ENCODE data around the gene KPNA5. TPM values are rescaled to one million over a fixed set of nuclear protein-coding genes. Genes with fewer than 3 reads are reported as not detected.

Gene KPNA5
- total and polyA plus RNA-seq, 9 of the 15 experiments (the other 6 are each of a cell fraction or from before 2014, with no cell fraction given), result 3.2 to 10.3 (median 6.5) TPM

DNA sequence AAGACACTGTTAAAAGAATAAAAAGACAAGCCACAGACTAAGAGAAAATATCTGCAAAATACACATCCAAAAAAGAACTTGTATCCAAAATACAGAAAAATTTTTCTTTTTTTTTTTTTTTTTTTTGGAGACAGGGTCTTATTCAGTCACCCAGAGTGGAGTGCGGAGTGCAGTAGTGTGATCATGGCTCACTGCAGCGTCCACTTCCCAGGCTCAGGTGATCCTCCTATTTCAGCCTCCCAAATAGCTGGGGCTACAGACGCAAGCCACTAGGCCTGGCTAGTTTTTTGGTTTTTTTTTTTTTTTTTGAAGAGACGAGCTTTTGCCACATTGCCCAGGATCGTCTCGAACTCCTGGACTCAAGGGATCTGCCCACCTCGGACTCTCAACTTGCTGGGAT is 15.5 kb upstream of the KPNA5 start:
- CTCF ChIA-PET (ENCODE audit: low intra/inter-chr PET ratio), result no interaction called here
- Histone ChIP-seq H3K9me3 (replicated peaks; ENCODE audit: control insufficient read depth, insufficient read depth, low read depth, low read length) (no peaks in the 10 kb centered on the region), H3K27ac (ENCODE audit: extremely low read depth, low read depth, low read length) (peak overlapping the region; percentile 83), H3K9ac (ENCODE audit: insufficient read depth in 1 of 2, low read depth in 2 of 2, low read length in 2 of 2) (peak overlapping the region; percentile 86 to 89), H3K4me3 (peak overlapping the region; percentile 41), H4K20me1 (replicated peaks; ENCODE audit: control insufficient read depth, insufficient read depth, low read length) (0 out of 2 replicates have a peak, but pooled peaks cover 3% of the 10 kb centered on the region), H3K36me3 (ENCODE audit: control insufficient read depth, insufficient read depth, low read length) (peaks cover 7% of the 10 kb centered on the region), H3K4me2 (ENCODE audit: insufficient read depth, low read length) (peak overlapping the region; percentile 80), H2AFZ (ENCODE audit: low read depth, low read length) (no peak overlapping the region), H3K9me1 (ENCODE audit: control insufficient read depth, insufficient read depth, low read length) (no peaks in the 10 kb centered on the region), H3K4me1 (replicated peaks in 1 of 2; ENCODE audit: control insufficient read depth in 2 of 2, insufficient read depth in 2 of 2, low read length in 2 of 2) (peaks cover 5 to 7% of the 10 kb centered on the region in 2 experiments; a peak in 4 of 5 replicates), H3K27me3 (ENCODE audit: control insufficient read depth in 2 of 2, insufficient read depth in 2 of 2, low read length in 2 of 2) (no peaks in the 10 kb centered on the region), H3K79me2 (ENCODE audit: control insufficient read depth, insufficient read depth, low read length) (peaks cover 80% of the 10 kb centered on the region)
- POLR2A ChIA-PET, result interaction anchor here (1.3 to 1.5 kb wide), 2 partner anchors 13 to 16 kb away, joined by 3 to 5 read pairs; partner anchors contain the start of gene KPNA5
- in situ Hi-C loops (cut with MboI) (no loop called here), intact Hi-C loops (cut with micrococcal nuclease) (no loop called here)
- TF ChIP-seq ZNF224 (CRISPR knock-in tag; IDR thresholded peaks at IDR 0.05) (no peak), ZNF384 (IDR thresholded peaks at IDR 0.05; ENCODE audit: low read depth, low read length) (peak; percentile 66)
- TF ChIP-seq, protein P1, sequence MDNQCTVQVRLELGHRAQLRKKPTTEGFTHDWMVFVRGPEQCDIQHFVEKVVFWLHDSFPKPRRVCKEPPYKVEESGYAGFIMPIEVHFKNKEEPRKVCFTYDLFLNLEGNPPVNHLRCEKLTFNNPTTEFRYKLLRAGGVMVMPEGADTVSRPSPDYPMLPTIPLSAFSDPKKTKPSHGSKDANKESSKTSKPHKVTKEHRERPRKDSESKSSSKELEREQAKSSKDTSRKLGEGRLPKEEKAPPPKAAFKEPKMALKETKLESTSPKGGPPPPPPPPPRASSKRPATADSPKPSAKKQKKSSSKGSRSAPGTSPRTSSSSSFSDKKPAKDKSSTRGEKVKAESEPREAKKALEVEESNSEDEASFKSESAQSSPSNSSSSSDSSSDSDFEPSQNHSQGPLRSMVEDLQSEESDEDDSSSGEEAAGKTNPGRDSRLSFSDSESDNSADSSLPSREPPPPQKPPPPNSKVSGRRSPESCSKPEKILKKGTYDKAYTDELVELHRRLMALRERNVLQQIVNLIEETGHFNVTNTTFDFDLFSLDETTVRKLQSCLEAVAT (IDR thresholded peaks at IDR 0.05), result peak in 1 of 2 experiments; percentile 30; a peak in 1 of 4 replicates
- DNase-seq (ENCODE audit: extremely low read depth in 1 of 4, low spot score in 3 of 4), result peak in 1 of 4 experiments; percentile 60
- FAIRE-seq, result no peak
- BruUV-seq (replicated peaks), result no TSS peak
- peak; percentile 66 for ATAC-seq
- 8% methylated on average over 4 of the region's 7 CpGs for WGBS (ENCODE audit: insufficient coverage, low coverage, missing lambda C conversion rate)

- in situ Hi-C loops (cut with MboI), result no loop called here
- no TSS peak for BruUV-seq (replicated peaks)
- intact Hi-C loops (cut with micrococcal nuclease), result loop anchor here (1.0 to 2.0 kb wide), 2 partner anchors 14 to 390 kb away; partner anchors contain the start of gene KPNA5
- 0% methylated on average over 1 of the region's 1 CpG for WGBS (ENCODE audit: insufficient coverage, low coverage, missing lambda C conversion rate)
- peak in 1 of 4 experiments; percentile 28 for DNase-seq (ENCODE audit: extremely low read depth in 1 of 4, low spot score in 3 of 4)
- CTCF ChIA-PET (ENCODE audit: low intra/inter-chr PET ratio), result no interaction called here
- POLR2A ChIA-PET, result interaction anchor here (0.6 to 2.7 kb wide), 4 partner anchors 15 to 891 kb away, joined by 3 to 15 read pairs (median 4); partner anchors contain the start of gene KPNA5
- Histone ChIP-seq H3K4me2 (ENCODE audit: insufficient read depth, low read length) (peak overlapping the region; percentile 80), H3K27me3 (ENCODE audit: control insufficient read depth in 2 of 2, insufficient read depth in 2 of 2, low read length in 2 of 2) (no peaks in the 10 kb centered on the region), H3K36me3 (ENCODE audit: control insufficient read depth, insufficient read depth, low read length) (peaks cover 3% of the 10 kb centered on the region; the same call in 2 of the 3 replicates), H3K27ac (ENCODE audit: extremely low read depth, low read depth, low read length) (peak overlapping the region; percentile 83), H3K4me1 (replicated peaks in 1 of 2; ENCODE audit: control insufficient read depth in 2 of 2, insufficient read depth in 2 of 2, low read length in 2 of 2) (peaks cover 5 to 7% of the 10 kb centered on the region in 2 experiments; a peak in 4 of 5 replicates), H3K79me2 (ENCODE audit: control insufficient read depth, insufficient read depth, low read length) (peaks cover 68% of the 10 kb centered on the region), H4K20me1 (replicated peaks; ENCODE audit: control insufficient read depth, insufficient read depth, low read length) (no peaks in the 10 kb centered on the region), H2AFZ (ENCODE audit: low read depth, low read length) (no peak overlapping the region), H3K4me3 (peak overlapping the region; percentile 41), H3K9ac (ENCODE audit: insufficient read depth in 1 of 2, low read depth in 2 of 2, low read length in 2 of 2) (peak overlapping the region in 1 of 2 experiments; percentile 86; a peak in 3 of 4 replicates), H3K9me3 (replicated peaks; ENCODE audit: control insufficient read depth, insufficient read depth, low read depth, low read length) (no peaks in the 10 kb centered on the region), H3K9me1 (ENCODE audit: control insufficient read depth, insufficient read depth, low read length) (no peaks in the 10 kb centered on the region)
- FAIRE-seq, result peak; percentile 56
- peak; percentile 58 for ATAC-seq
- TF ChIP-seq NR2C1 (IDR thresholded peaks at IDR 0.05) (no peak), NR2C1 (tag; IDR thresholded peaks at IDR 0.05) (no peak), MEIS2 (IDR thresholded peaks at IDR 0.05; ENCODE audit: partially characterized antibody) (peak; percentile 80), BMI1 (IDR thresholded peaks at IDR 0.05; ENCODE audit: low read length) (no peak), PKNOX1 (IDR thresholded peaks at IDR 0.05) (peak; percentile 14; the same call in 1 of the 2 replicates), FOXK2 (conservative IDR thresholded peaks at IDR 0.05 in 1 of 2, IDR thresholded peaks at IDR 0.05 in 1 of 2; ENCODE audit: low read depth in 2 of 2) (peak; percentile 23 to 40; a peak in 2 of 4 replicates), PURB (CRISPR knock-in tag; IDR thresholded peaks at IDR 0.05; ENCODE audit: low read depth) (no peak), TAL1 (IDR thresholded peaks at IDR 0.05) (peak; percentile 36), ARID1B (IDR thresholded peaks at IDR 0.05) (peak; percentile 68), NCOR1 (IDR thresholded peaks at IDR 0.05) (peak; percentile 35; the same call in 1 of the 2 replicates), ASH1L (IDR thresholded peaks at IDR 0.05; ENCODE audit: borderline replicate concordance, low read depth, partially characterized antibody) (no peak), STAT5A (IDR thresholded peaks at IDR 0.05; ENCODE audit: borderline replicate concordance, low read length) (no peak)
These were observed 14.1 kb upstream of the KPNA5 start for GRCh38 chr6:116666869-116667268.
